Limb (tissue), 2 donors: ENCODE data around the gene TMEM74B.
A peak's percentile ranks its signal among the peaks of the same experiment; 100 is the strongest.
"Not testable (repeated sequence)": the region's sequence is repeated elsewhere in the genome, so short reads cannot be mapped to it uniquely, and the experiment has no call there.

Experiments
- DNase-seq, 2 donors: peaks; one replicate each; pipeline ENCODE4 v3.0.0-alpha.2; 2016; ENCODE audit errors: extremely low spot score in 2 of 2

Gene TMEM74B

GRCh38 chr20:1184638-1185315 lies at the start of gene TMEM74B:
Gene TMEM74B, minus strand, starts transcription at chr20:1184981. Its CDS starts 1,180 bp downstream, at chr20:1183801.
- peak in 1 of 2 donors; percentile 38 for DNase-seq

GRCh38 chr20:1232286-1233111 lies 47.7 kb upstream of the TMEM74B start:
- DNase-seq, result no peak

GRCh38 chr20:1229541-1229940 lies 44.8 kb upstream of the TMEM74B start:
- DNase-seq, result no peak

GRCh38 chr20:1225783-1226654 lies 41.2 kb upstream of the TMEM74B start, which contains the start of gene RAD21L1:
Gene RAD21L1, plus strand, starts transcription at chr20:1226044. Its CDS starts 2,410 bp downstream, at chr20:1228454.
- peak; percentile 34 to 91 for DNase-seq

- no peak for DNase-seq
Measured at GRCh38 chr20:1225263-1225782, 40.5 kb upstream of the TMEM74B start.

- no peak for DNase-seq
Measured at GRCh38 chr20:1224205-1224890, 39.6 kb upstream of the TMEM74B start.

- not testable (repeated sequence) for DNase-seq
Measured at GRCh38 chr20:1222750-1223149, 38.0 kb upstream of the TMEM74B start.

- not testable (repeated sequence) for DNase-seq
Measured at GRCh38 chr20:1216527-1217427, 32.0 kb upstream of the TMEM74B start.

GRCh38 chr20:1215386-1216170 lies 30.8 kb upstream of the TMEM74B start:
- DNase-seq, result no peak

- DNase-seq, result no peak
Measured at GRCh38 chr20:1214838-1215261, 30.1 kb upstream of the TMEM74B start.

GRCh38 chr20:1212607-1213396 lies 28.0 kb upstream of the TMEM74B start:
- DNase-seq, result peak; percentile 70 to 73

GRCh38 chr20:1212023-1212422 lies 27.2 kb upstream of the TMEM74B start:
- DNase-seq, result no peak

- no peak for DNase-seq
Measured at GRCh38 chr20:1210501-1210900, 25.7 kb upstream of the TMEM74B start.

- no peak for DNase-seq
Measured at GRCh38 chr20:1209447-1210387, 24.9 kb upstream of the TMEM74B start.

- DNase-seq, result no peak
Measured at GRCh38 chr20:1207293-1207878, 22.6 kb upstream of the TMEM74B start.

- no peak for DNase-seq
Measured at GRCh38 chr20:1206366-1207148, 21.8 kb upstream of the TMEM74B start.
